WTC11 (cell line): ENCODE results near the gene LRRC27. TPM values are rescaled to one million over a fixed set of nuclear protein-coding genes. Genes with fewer than 3 reads are reported as not detected.
"Not testable (repeated sequence)": the region's sequence is repeated elsewhere in the genome, so short reads cannot be mapped to it uniquely, and the experiment has no call there.

Experiments
- ATAC-seq: fragments of 200-7000 bp; cut with Tn5 transposase; 2 replicates; pipeline ENCODE4 v1.10.0; 2021; ENCODE audit warnings: mild to moderate bottlenecking, moderate library complexity
- CTCF ChIA-PET: fragments of 300-600 bp; sonication (Branson Sonifier 250); formaldehyde crosslinking; loops from one replicate; lab custom pipeline; 2021; ENCODE audit warnings: antibody characterized with exemption; lab: Charles Lee
- POLR2A ChIA-PET: fragments of 350-600 bp; sonication (Branson Sonifier 250); formaldehyde crosslinking; loops from one replicate; lab custom pipeline; 2021; ENCODE audit warnings: antibody characterized with exemption; lab: Charles Lee
- DNase-seq: peaks from one replicate; pipeline ENCODE4 v3.0.0; 2021; ENCODE audit warnings: low spot score
- H3K27ac Mint-ChIP-seq: 2 replicates; pipeline ENCODE4 v1.8.0; 2021; ENCODE audit warnings: mixed read lengths
- H3K27me3 Mint-ChIP-seq: 2 replicates; pipeline ENCODE4 v1.8.0; 2021; ENCODE audit warnings: low read depth, mild to moderate bottlenecking, moderate library complexity, mixed read lengths
- H3K36me3 Mint-ChIP-seq: 2 replicates; pipeline ENCODE4 v1.8.0; 2021; ENCODE audit warnings: mixed read lengths
- H3K4me1 Mint-ChIP-seq: 2 replicates; pipeline ENCODE4 v1.8.0; 2022; ENCODE audit warnings: mixed read lengths
- H3K4me3 Mint-ChIP-seq: 2 replicates; pipeline ENCODE4 v1.8.0; 2021; ENCODE audit warnings: mild to moderate bottlenecking, moderate library complexity, mixed read lengths
- H3K9me3 Mint-ChIP-seq: 2 replicates; pipeline ENCODE4 v1.8.0; 2021; ENCODE audit warnings: mixed read lengths
- AR ChIP-seq: fragments of 250-450 bp; sonication (Bioruptor Pico); IDR thresholded peaks from 2 replicates; pipeline ENCODE4 v1.9.0; 2021; ENCODE audit warnings: mild to moderate bottlenecking
- ATF3 ChIP-seq: sonication (generic); formaldehyde crosslinking; conservative IDR thresholded peaks from 2 replicates; pipeline ENCODE4 v1.8.1; 2022; ENCODE audit warnings: mild to moderate bottlenecking, missing genetic modification reagents
- CTCF ChIP-seq: fragments of 200-600 bp; IDR thresholded peaks from 2 replicates; pipeline ENCODE4 v1.8.0; 2022; ENCODE audit warnings: antibody characterized with exemption
- E2F1 ChIP-seq: sonication (generic); formaldehyde crosslinking; IDR thresholded peaks from 2 replicates; pipeline ENCODE4 v1.8.0; 2022; ENCODE audit warnings: mild to moderate bottlenecking, missing genetic modification reagents
- ERG ChIP-seq: fragments of 250-450 bp; sonication (Bioruptor Pico); IDR thresholded peaks from 2 replicates; pipeline ENCODE4 v1.8.0; 2021; ENCODE audit warnings: mild to moderate bottlenecking
- FOXJ3 ChIP-seq: sonication (generic); formaldehyde crosslinking; IDR thresholded peaks from 2 replicates; pipeline ENCODE4 v1.9.0; 2021; ENCODE audit warnings: missing genetic modification reagents, mild to moderate bottlenecking, borderline replicate concordance
- FOXP4 ChIP-seq: sonication (generic); formaldehyde crosslinking; IDR thresholded peaks from 2 replicates; pipeline ENCODE4 v1.8.0; 2022; ENCODE audit warnings: mild to moderate bottlenecking, missing genetic modification reagents
- GABPB1 ChIP-seq: sonication (generic); formaldehyde crosslinking; IDR thresholded peaks from 2 replicates; pipeline ENCODE4 v1.8.1; 2023; ENCODE audit warnings: mild to moderate bottlenecking, missing genetic modification reagents
- IRF2 ChIP-seq: sonication (generic); formaldehyde crosslinking; IDR thresholded peaks from 2 replicates; pipeline ENCODE4 v1.8.0; 2022; ENCODE audit warnings: low read depth, missing genetic modification reagents, borderline replicate concordance
- MAX ChIP-seq: sonication (generic); formaldehyde crosslinking; IDR thresholded peaks from 2 replicates; pipeline ENCODE4 v1.8.0; 2022; ENCODE audit warnings: mild to moderate bottlenecking, missing genetic modification reagents
- OVOL2 ChIP-seq: fragments of 250-450 bp; sonication (Bioruptor Pico); IDR thresholded peaks from 2 replicates; pipeline ENCODE4 v1.9.0; 2021; ENCODE audit warnings: mild to moderate bottlenecking, borderline replicate concordance
- PRRX2 ChIP-seq: fragments of 250-450 bp; sonication (Bioruptor Pico); IDR thresholded peaks from 2 replicates; pipeline ENCODE4 v1.8.0; 2021; ENCODE audit warnings: mild to moderate bottlenecking
- RELA ChIP-seq: sonication (generic); formaldehyde crosslinking; IDR thresholded peaks from 2 replicates; pipeline ENCODE4 v1.8.1; 2022; ENCODE audit warnings: missing genetic modification reagents, mild to moderate bottlenecking, borderline replicate concordance
- TCF7 ChIP-seq: sonication (generic); formaldehyde crosslinking; IDR thresholded peaks from 2 replicates; pipeline ENCODE4 v1.8.0; 2022; ENCODE audit warnings: mild to moderate bottlenecking, low read depth, missing genetic modification reagents, moderate library complexity
- TEAD4 ChIP-seq: sonication (generic); formaldehyde crosslinking; IDR thresholded peaks from 2 replicates; pipeline ENCODE4 v1.8.0; 2022; ENCODE audit warnings: mild to moderate bottlenecking, missing genetic modification reagents
- ZNF121 ChIP-seq: sonication (generic); formaldehyde crosslinking; IDR thresholded peaks from 2 replicates; pipeline ENCODE4 v1.8.0; 2023; ENCODE audit warnings: missing genetic modification reagents
- ZNF425 ChIP-seq: fragments of 250-450 bp; sonication (Bioruptor Pico); conservative IDR thresholded peaks from 2 replicates; pipeline ENCODE4 v1.9.0; 2021; ENCODE audit warnings: mild to moderate bottlenecking
- ZNF671 ChIP-seq: fragments of 250-450 bp; sonication (Bioruptor Pico); IDR thresholded peaks from 2 replicates; pipeline ENCODE4 v1.8.0; 2021; ENCODE audit warnings: mild to moderate bottlenecking
- total RNA-seq: library from RNA; stranded (reverse); gene quantifications from 3 replicates; pipeline ENCODE4 v1.2.3, GENCODE V29; 2021

LRRC27 gene
- total RNA-seq, 1 experiment from 2014 or later = 4.4 TPM

- no peak for TF ChIP-seq FOXP4
- no peak for TF ChIP-seq OVOL2
- no peak for TF ChIP-seq GABPB1 (CRISPR knock-in tag)
- TF ChIP-seq IRF2 (CRISPR knock-in tag) = no peak
- TF ChIP-seq ZNF671 (CRISPR knock-in tag) = no peak
- no peak for TF ChIP-seq PRRX2
These were observed 19.6 kb downstream of the LRRC27 start (continued) for GRCh38 chr10:132351611-132352010.

GRCh38 chr10:132352462-132353308 lies 20.7 kb downstream of the LRRC27 start:
- POLR2A ChIA-PET = not testable (repeated sequence)
- TF ChIP-seq CTCF = peak; percentile 72
- TF ChIP-seq MAX (CRISPR knock-in tag) = peak; percentile 25; the same call in 1 of the 2 replicates
- TF ChIP-seq, all 79 proteins: peak for 2; not testable (repeated sequence) for 77

GRCh38 chr10:132353456-132354355 lies 21.7 kb downstream of the LRRC27 start:
- DNase-seq (no peak), ATAC-seq (no peak)
- Mint-ChIP-seq H3K4me3 (no peak overlapping the region), H3K27ac (no peak overlapping the region), H3K9me3 (no peaks in the 10 kb centered on the region), H3K36me3 (no peaks in the 10 kb centered on the region), H3K4me1 (no peaks in the 10 kb centered on the region), H3K27me3 (peaks cover 7% of the 10 kb centered on the region)
- POLR2A ChIA-PET = no interaction called here
- CTCF ChIA-PET = interaction anchor here (0.6 to 1.5 kb wide), 11 partner anchors 7 to 130 kb away, joined by 3 to 8 read pairs (median 3); partner anchors contain the start of gene STK32C
- TF ChIP-seq TCF7 (CRISPR knock-in tag) = no peak
- TF ChIP-seq ATF3 (CRISPR knock-in tag) = no peak
- TF ChIP-seq ZNF425 (CRISPR knock-in tag) = no peak
- no peak for TF ChIP-seq RELA (CRISPR knock-in tag)
- TF ChIP-seq ERG (CRISPR knock-in tag) = no peak
- no peak for TF ChIP-seq ZNF121 (CRISPR knock-in tag)
- TF ChIP-seq TEAD4 = no peak
- no peak for TF ChIP-seq FOXJ3
- no peak for TF ChIP-seq AR (CRISPR knock-in tag)
- TF ChIP-seq E2F1 (CRISPR knock-in tag) = no peak

More at GRCh38 chr10:132352462-132353308, 20.7 kb downstream of the LRRC27 start:
- not testable (repeated sequence) for H3K9me3 Mint-ChIP-seq, H3K36me3 Mint-ChIP-seq, H3K4me1 Mint-ChIP-seq, H3K27me3 Mint-ChIP-seq, H3K4me3 Mint-ChIP-seq, H3K27ac Mint-ChIP-seq
- ATAC-seq = peak; percentile 80
- CTCF ChIA-PET = interaction anchor here (0.6 to 1.5 kb wide), 11 partner anchors 8 to 129 kb away, joined by 3 to 8 read pairs (median 3); partner anchors contain the start of gene STK32C
- peak; percentile 90 for DNase-seq
